Natural killer cell treated with Interleukin-12 subunit alpha and Interleukin-12 subunit beta and Interleukin-15 and Interleukin-18, amount 100 ng/mL, for 72 hours (primary cell): ENCODE data around the gene MLEC. TPM values are rescaled to one million over a fixed set of nuclear protein-coding genes. Genes with fewer than 3 reads are reported as not detected.
A peak's percentile ranks its signal among the peaks of the same experiment; 100 is the strongest.

Experiments used
- ATAC-seq, 2 donors: fragments of 150-1000 bp; cut with Tn5 transposase in 1 of 2; sonication (Bioruptor Pico), chemical (Tn5 transposase) in 1 of 2; 2 replicates each; pipeline ENCODE4 v1.10.0; 2021
- DNase-seq: peaks from one replicate; pipeline ENCODE4 v3.0.0; 2022; ENCODE audit warnings: low spot score
- H3K27ac Mint-ChIP-seq, 2 donors: 1 replicate in 1 of 2; 2 replicates in 1 of 2; pipeline ENCODE4 v1.8.0; 2022; ENCODE audit warnings: mixed read lengths in 2 of 2, mild to moderate bottlenecking in 1 of 2, moderate library complexity in 1 of 2
- H3K27me3 Mint-ChIP-seq, 2 donors: 1 replicate in 1 of 2; 2 replicates in 1 of 2; pipeline ENCODE4 v1.8.0; 2022; ENCODE audit warnings: mixed read lengths in 2 of 2
- H3K36me3 Mint-ChIP-seq: one replicate; pipeline ENCODE4 v1.8.0; 2022; ENCODE audit warnings: mixed read lengths
- H3K4me1 Mint-ChIP-seq, 2 donors: 1 replicate in 1 of 2; 2 replicates in 1 of 2; pipeline ENCODE4 v1.8.0; 2022; ENCODE audit warnings: low read depth in 2 of 2, mixed read lengths in 2 of 2, mild to moderate bottlenecking in 1 of 2
- H3K4me3 Mint-ChIP-seq: one replicate; pipeline ENCODE4 v1.8.0; 2022; ENCODE audit warnings: mixed read lengths
- H3K9me3 Mint-ChIP-seq: 2 replicates; pipeline ENCODE4 v1.8.0; 2022; ENCODE audit warnings: mixed read lengths
- total RNA-seq, 2 donors: library from RNA; stranded (reverse); gene quantifications; one replicate each; pipeline ENCODE4 v1.2.3, GENCODE V29; 2022

Gene MLEC
- total RNA-seq, 2 donors from 2014 or later: 115 to 158 TPM

GRCh38 chr12:120710805-120711296 is 23.9 kb downstream of the MLEC start:
- DNase-seq (no peak), ATAC-seq (peak in 1 of 2 donors; percentile 57)
- Mint-ChIP-seq H3K4me1 (peaks cover 25% of the 10 kb centered on the region in 2 donors), H3K27me3 (no peaks in the 10 kb centered on the region), H3K9me3 (no peaks in the 10 kb centered on the region), H3K36me3 (no peaks in the 10 kb centered on the region), H3K27ac (peak overlapping the region; percentile 80 to 85), H3K4me3 (peak overlapping the region; percentile 94)

GRCh38 chr12:120711411-120711810 is 24.5 kb downstream of the MLEC start:
- Mint-ChIP-seq H3K4me1 (peaks cover 25% of the 10 kb centered on the region in 2 donors), H3K36me3 (peaks cover 4% of the 10 kb centered on the region), H3K27me3 (no peaks in the 10 kb centered on the region), H3K9me3 (no peaks in the 10 kb centered on the region), H3K27ac (peak overlapping the region; percentile 80 to 85), H3K4me3 (peak overlapping the region; percentile 94)
- ATAC-seq: no peak
- DNase-seq: no peak

- no peak for ATAC-seq
- Mint-ChIP-seq H3K4me1 (peaks cover 25% of the 10 kb centered on the region in 2 donors), H3K9me3 (no peaks in the 10 kb centered on the region), H3K27me3 (no peaks in the 10 kb centered on the region), H3K27ac (peak overlapping the region in 1 of 2 donors; percentile 80), H3K36me3 (peaks cover 6% of the 10 kb centered on the region), H3K4me3 (peak overlapping the region; percentile 94)
- DNase-seq: no peak
These were observed 25.7 kb downstream of the MLEC start for GRCh38 chr12:120712610-120713009.

- ATAC-seq (peak; percentile 63 to 68), DNase-seq (peak; percentile 79)
- Mint-ChIP-seq H3K4me3 (peak overlapping the region; percentile 3), H3K9me3 (no peaks in the 10 kb centered on the region), H3K27me3 (no peaks in the 10 kb centered on the region), H3K36me3 (peaks cover 14% of the 10 kb centered on the region), H3K27ac (peak overlapping the region in 1 of 2 donors; percentile 57), H3K4me1 (peaks cover 25 to 34% of the 10 kb centered on the region in 2 donors)
These were observed 27.0 kb downstream of the MLEC start for GRCh38 chr12:120713861-120714482.

GRCh38 chr12:120718055-120718454 is 31.1 kb downstream of the MLEC start:
- H3K36me3 Mint-ChIP-seq: peaks cover 20% of the 10 kb centered on the region
- H3K4me3 Mint-ChIP-seq: no peak overlapping the region
- H3K9me3 Mint-ChIP-seq: no peaks in the 10 kb centered on the region

GRCh38 chr12:120719072-120719471 is 32.1 kb downstream of the MLEC start:
- ATAC-seq (no peak), DNase-seq (no peak)
- Mint-ChIP-seq H3K27ac (no peak overlapping the region), H3K4me3 (no peak overlapping the region), H3K36me3 (peaks cover 20% of the 10 kb centered on the region), H3K9me3 (no peaks in the 10 kb centered on the region), H3K27me3 (no peaks in the 10 kb centered on the region), H3K4me1 (peaks cover under 1 to 9% of the 10 kb centered on the region in 2 donors)

More at GRCh38 chr12:120718055-120718454, 31.1 kb downstream of the MLEC start:
- no peak for ATAC-seq
- H3K4me1 Mint-ChIP-seq: peaks cover 7 to 15% of the 10 kb centered on the region in 2 donors
- no peak for DNase-seq
- no peak overlapping the region for H3K27ac Mint-ChIP-seq
- H3K27me3 Mint-ChIP-seq: no peaks in the 10 kb centered on the region

- Mint-ChIP-seq H3K4me1 (peaks cover 2 to 13% of the 10 kb centered on the region in 2 donors), H3K9me3 (no peaks in the 10 kb centered on the region), H3K27me3 (no peaks in the 10 kb centered on the region), H3K36me3 (peaks cover 20% of the 10 kb centered on the region), H3K4me3 (no peak overlapping the region), H3K27ac (no peak overlapping the region)
- no peak for ATAC-seq
- DNase-seq: no peak
These were observed 32.7 kb downstream of the MLEC start for GRCh38 chr12:120719496-120720233.

GRCh38 chr12:120720234-120720986 is 33.5 kb downstream of the MLEC start:
- Mint-ChIP-seq H3K4me1 (peaks cover 9 to 20% of the 10 kb centered on the region in 2 donors), H3K4me3 (no peak overlapping the region), H3K27me3 (no peaks in the 10 kb centered on the region), H3K9me3 (no peaks in the 10 kb centered on the region), H3K27ac (no peak overlapping the region), H3K36me3 (peaks cover 20% of the 10 kb centered on the region)
- no peak for DNase-seq
- no peak for ATAC-seq

- Mint-ChIP-seq H3K4me1 (peaks cover 12 to 23% of the 10 kb centered on the region in 2 donors), H3K36me3 (peaks cover 19% of the 10 kb centered on the region), H3K27me3 (no peaks in the 10 kb centered on the region), H3K9me3 (no peaks in the 10 kb centered on the region), H3K27ac (no peak overlapping the region), H3K4me3 (no peak overlapping the region)
- ATAC-seq (no peak), DNase-seq (no peak)
These were observed 34.2 kb downstream of the MLEC start for GRCh38 chr12:120720987-120721801.

GRCh38 chr12:120721866-120722265 is 34.9 kb downstream of the MLEC start:
- Mint-ChIP-seq H3K36me3 (peaks cover 14% of the 10 kb centered on the region), H3K27ac (no peak overlapping the region), H3K4me3 (no peak overlapping the region), H3K4me1 (peaks cover 16 to 27% of the 10 kb centered on the region in 2 donors), H3K27me3 (no peaks in the 10 kb centered on the region), H3K9me3 (no peaks in the 10 kb centered on the region)
- ATAC-seq: no peak
- DNase-seq: no peak

- peaks cover 14% of the 10 kb centered on the region for H3K36me3 Mint-ChIP-seq
- no peaks in the 10 kb centered on the region for H3K9me3 Mint-ChIP-seq
These were observed 35.8 kb downstream of the MLEC start for GRCh38 chr12:120722784-120723183.

GRCh38 chr12:120724720-120725119 is 37.8 kb downstream of the MLEC start:
- Mint-ChIP-seq H3K9me3 (no peaks in the 10 kb centered on the region), H3K27me3 (no peaks in the 10 kb centered on the region), H3K27ac (peak overlapping the region in 1 of 2 donors; percentile 81), H3K36me3 (no peaks in the 10 kb centered on the region), H3K4me3 (peak overlapping the region; percentile 94), H3K4me1 (peaks cover 16 to 18% of the 10 kb centered on the region in 2 donors)
- ATAC-seq (no peak), DNase-seq (no peak)

More at GRCh38 chr12:120722784-120723183, 35.8 kb downstream of the MLEC start:
- DNase-seq (no peak), ATAC-seq (no peak)
- no peaks in the 10 kb centered on the region for H3K27me3 Mint-ChIP-seq
- H3K4me1 Mint-ChIP-seq: peaks cover 16 to 27% of the 10 kb centered on the region in 2 donors
- H3K27ac Mint-ChIP-seq: no peak overlapping the region
- no peak overlapping the region for H3K4me3 Mint-ChIP-seq

GRCh38 chr12:120725151-120725658 is 38.3 kb downstream of the MLEC start:
- peak overlapping the region in 1 of 2 donors; percentile 81 for H3K27ac Mint-ChIP-seq
- no peak for ATAC-seq

More at GRCh38 chr12:120725151-120725658, 38.3 kb downstream of the MLEC start:
- no peaks in the 10 kb centered on the region for H3K27me3 Mint-ChIP-seq
- peak overlapping the region; percentile 94 for H3K4me3 Mint-ChIP-seq
- H3K4me1 Mint-ChIP-seq: peaks cover 16 to 18% of the 10 kb centered on the region in 2 donors
- no peaks in the 10 kb centered on the region for H3K9me3 Mint-ChIP-seq
- no peak for DNase-seq
- H3K36me3 Mint-ChIP-seq: no peaks in the 10 kb centered on the region
